ENCODE measurements around the gene PLA2G1B. TPM values are rescaled to one million over a fixed set of nuclear protein-coding genes. Genes with fewer than 3 reads are reported as not detected.
A peak's percentile ranks its signal among the peaks of the same experiment; 100 is the strongest.

Gene PLA2G1B
- total and polyA plus RNA-seq, 2 of the 13 experiments (the other 11 are each of a cell fraction or from before 2014, with no cell fraction given), result 0.33 to 1.4 TPM

DNA sequence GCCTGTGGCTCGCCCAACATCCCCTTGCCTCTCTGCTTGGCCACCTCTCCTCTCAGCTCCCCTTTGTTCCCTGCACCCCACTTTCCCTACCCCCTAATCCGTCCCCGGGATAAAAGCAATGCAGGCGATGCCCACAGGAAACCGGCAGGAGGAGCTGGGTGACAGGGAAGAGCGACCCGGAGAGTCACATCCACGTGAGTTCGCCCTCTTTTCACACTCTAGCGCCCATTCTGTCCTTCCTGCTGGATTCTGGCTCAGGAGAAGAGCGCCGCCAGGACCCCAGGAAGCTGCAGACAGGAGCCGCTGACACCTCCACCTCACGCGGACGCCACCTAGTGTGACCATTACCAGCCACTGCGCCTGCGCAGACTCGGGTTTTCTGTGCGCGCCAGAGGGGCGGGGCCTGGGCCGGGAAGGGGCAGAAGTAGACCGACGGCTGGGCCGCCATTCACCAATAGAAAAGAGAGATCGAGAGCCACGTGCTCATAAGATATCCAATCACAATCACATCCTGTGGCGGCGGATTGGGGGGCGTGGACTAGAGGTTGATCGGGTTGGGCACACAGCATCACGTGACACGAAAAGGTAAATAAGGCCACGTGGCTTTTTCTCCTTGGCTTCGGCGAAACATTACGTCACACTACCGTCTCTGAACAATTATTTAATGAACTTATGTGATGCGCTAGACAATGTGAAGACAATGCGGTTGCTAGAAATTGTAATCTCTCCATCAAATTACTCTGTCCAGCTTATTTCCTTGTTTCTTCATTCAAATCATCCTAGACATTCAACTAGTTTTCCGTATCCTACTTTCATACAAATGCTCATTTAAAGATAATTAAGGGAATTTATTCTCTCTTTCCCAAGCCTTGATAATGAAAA, 10.1 kb downstream of the PLA2G1B start (continued):
- TF ChIP-seq ZFP41 (CRISPR knock-in tag; IDR thresholded peaks at IDR 0.05; ENCODE audit: borderline replicate concordance) (0 out of 2 replicates have a peak, but pooled peaks have one; percentile 31), ZNF557 (CRISPR knock-in tag; IDR thresholded peaks at IDR 0.05) (0 out of 2 replicates have a peak, but pooled peaks have one; percentile 60), GTF2F1 (IDR thresholded peaks at IDR 0.05; ENCODE audit: low read length) (peak; percentile 91), HINFP (CRISPR knock-in tag; IDR thresholded peaks at IDR 0.05; ENCODE audit: low read depth) (peak; percentile 60), HOXD1 (CRISPR knock-in tag; IDR thresholded peaks at IDR 0.05) (0 out of 2 replicates have a peak, but pooled peaks have one; percentile 33), ZNF605 (CRISPR knock-in tag; IDR thresholded peaks at IDR 0.05) (peak; percentile 88), NFKBIZ (CRISPR knock-in tag; IDR thresholded peaks at IDR 0.05) (peak; percentile 48; the same call in 1 of the 2 replicates), KDM4B (CRISPR knock-in tag; IDR thresholded peaks at IDR 0.05) (0 out of 2 replicates have a peak, but pooled peaks have one; percentile 46), SSRP1 (CRISPR knock-in tag; IDR thresholded peaks at IDR 0.05) (no peak), ZKSCAN8 (CRISPR knock-in tag; IDR thresholded peaks at IDR 0.05; ENCODE audit: borderline replicate concordance) (no peak), ZNF333 (CRISPR knock-in tag; IDR thresholded peaks at IDR 0.05; ENCODE audit: borderline replicate concordance) (no peak), TARDBP (CRISPR knock-in tag; IDR thresholded peaks at IDR 0.05) (no peak), NFYC (CRISPR knock-in tag; IDR thresholded peaks at IDR 0.05) (peak; percentile 91), ZMYM4 (CRISPR knock-in tag; IDR thresholded peaks at IDR 0.05) (peak; percentile 97), RXRB (CRISPR knock-in tag; IDR thresholded peaks at IDR 0.05; ENCODE audit: borderline replicate concordance) (peak; percentile 19; the same call in 1 of the 2 replicates), WIZ (CRISPR knock-in tag; IDR thresholded peaks at IDR 0.05) (no peak), GABPA (IDR thresholded peaks at IDR 0.05; ENCODE audit: low read depth, low read length) (peak; percentile 42; the same call in 1 of the 2 replicates), GABPA (CRISPR knock-in tag; IDR thresholded peaks at IDR 0.05; ENCODE audit: low read depth) (peak; percentile 77), BRCA1 (CRISPR knock-in tag; IDR thresholded peaks at IDR 0.05) (peak; percentile 38; the same call in 1 of the 2 replicates), ZSCAN21 (CRISPR knock-in tag; IDR thresholded peaks at IDR 0.05; ENCODE audit: borderline replicate concordance) (peak; percentile 56; the same call in 1 of the 2 replicates), NFRKB (IDR thresholded peaks at IDR 0.05) (no peak), CEBPB (IDR thresholded peaks at IDR 0.05; ENCODE audit: borderline replicate concordance, low read depth, low read length) (peak; percentile 67; the same call in 1 of the 2 replicates), ZNF772 (CRISPR knock-in tag; IDR thresholded peaks at IDR 0.05) (peak; percentile 31; the same call in 1 of the 2 replicates)
- TF ChIP-seq, protein P1, sequence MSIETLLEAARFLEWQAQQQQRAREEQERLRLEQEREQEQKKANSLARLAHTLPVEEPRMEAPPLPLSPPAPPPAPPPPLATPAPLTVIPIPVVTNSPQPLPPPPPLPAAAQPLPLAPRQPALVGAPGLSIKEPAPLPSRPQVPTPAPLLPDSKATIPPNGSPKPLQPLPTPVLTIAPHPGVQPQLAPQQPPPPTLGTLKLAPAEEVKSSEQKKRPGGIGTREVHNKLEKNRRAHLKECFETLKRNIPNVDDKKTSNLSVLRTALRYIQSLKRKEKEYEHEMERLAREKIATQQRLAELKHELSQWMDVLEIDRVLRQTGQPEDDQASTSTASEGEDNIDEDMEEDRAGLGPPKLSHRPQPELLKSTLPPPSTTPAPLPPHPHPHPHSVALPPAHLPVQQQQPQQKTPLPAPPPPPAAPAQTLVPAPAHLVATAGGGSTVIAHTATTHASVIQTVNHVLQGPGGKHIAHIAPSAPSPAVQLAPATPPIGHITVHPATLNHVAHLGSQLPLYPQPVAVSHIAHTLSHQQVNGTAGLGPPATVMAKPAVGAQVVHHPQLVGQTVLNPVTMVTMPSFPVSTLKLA (IDR thresholded peaks at IDR 0.05), result peak; percentile 100
- TF ChIP-seq, protein P2, sequence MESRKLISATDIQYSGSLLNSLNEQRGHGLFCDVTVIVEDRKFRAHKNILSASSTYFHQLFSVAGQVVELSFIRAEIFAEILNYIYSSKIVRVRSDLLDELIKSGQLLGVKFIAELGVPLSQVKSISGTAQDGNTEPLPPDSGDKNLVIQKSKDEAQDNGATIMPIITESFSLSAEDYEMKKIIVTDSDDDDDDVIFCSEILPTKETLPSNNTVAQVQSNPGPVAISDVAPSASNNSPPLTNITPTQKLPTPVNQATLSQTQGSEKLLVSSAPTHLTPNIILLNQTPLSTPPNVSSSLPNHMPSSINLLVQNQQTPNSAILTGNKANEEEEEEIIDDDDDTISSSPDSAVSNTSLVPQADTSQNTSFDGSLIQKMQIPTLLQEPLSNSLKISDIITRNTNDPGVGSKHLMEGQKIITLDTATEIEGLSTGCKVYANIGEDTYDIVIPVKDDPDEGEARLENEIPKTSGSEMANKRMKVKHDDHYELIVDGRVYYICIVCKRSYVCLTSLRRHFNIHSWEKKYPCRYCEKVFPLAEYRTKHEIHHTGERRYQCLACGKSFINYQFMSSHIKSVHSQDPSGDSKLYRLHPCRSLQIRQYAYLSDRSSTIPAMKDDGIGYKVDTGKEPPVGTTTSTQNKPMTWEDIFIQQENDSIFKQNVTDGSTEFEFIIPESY (CRISPR knock-in tag; IDR thresholded peaks at IDR 0.05), result no peak
